Brain microvascular endothelial cell (primary cell): ENCODE results near the gene ADARB2.
"Not testable (repeated sequence)": the region's sequence is repeated elsewhere in the genome, so short reads cannot be mapped to it uniquely, and the experiment has no call there.

Experiments used
- DNase-seq: peaks from one replicate; pipeline ENCODE4 v3.0.0-alpha.2; 2020
- H3K27ac ChIP-seq: fragments of 250-450 bp; sonication (Bioruptor Pico); 2 replicates; pipeline ENCODE4 v1.5.1; 2020; ENCODE audit warnings: mild to moderate bottlenecking, moderate library complexity
- H3K27me3 ChIP-seq: fragments of 250-450 bp; sonication (Bioruptor Pico); replicated peaks from 2 replicates; pipeline ENCODE4 v1.5.1; 2020; ENCODE audit warnings: mild to moderate bottlenecking
- H3K36me3 ChIP-seq: fragments of 250-450 bp; sonication (Bioruptor Pico); replicated peaks from 2 replicates; pipeline ENCODE4 v1.5.1; 2020; ENCODE audit warnings: mild to moderate bottlenecking
- H3K4me3 ChIP-seq: 2 replicates; pipeline ENCODE4 v1.5.1; 2011; ENCODE audit warnings: low read depth, mild to moderate bottlenecking, control low read depth, low read length, moderate library complexity
- in situ Hi-C: cut with HindIII; loops from 2 replicates; pipeline ENCODE4 v1.10.0; 2017; ENCODE audit warnings: low sequenced_read_pairs, low pct_ligation_motif_present
- TF ChIP-seq, protein P1 (sequence below): IDR thresholded peaks from 2 replicates; pipeline ENCODE4 v1.5.1; 2011; ENCODE audit warnings: low read depth, mild to moderate bottlenecking, moderate library complexity, low read length, control low read depth, inconsistent platforms; ENCODE audit errors: missing control alignments

The ADARB2 gene

GRCh38 chr10:1358860-1359625 is 378.3 kb downstream of the ADARB2 start:
- Histone ChIP-seq H3K27ac (no peak overlapping the region), H3K36me3 (no peaks in the 10 kb centered on the region), H3K27me3 (no peaks in the 10 kb centered on the region), H3K4me3 (no peak overlapping the region)
- in situ Hi-C loops, result no loop called here
- DNase-seq, result no peak
- TF ChIP-seq, protein P1, sequence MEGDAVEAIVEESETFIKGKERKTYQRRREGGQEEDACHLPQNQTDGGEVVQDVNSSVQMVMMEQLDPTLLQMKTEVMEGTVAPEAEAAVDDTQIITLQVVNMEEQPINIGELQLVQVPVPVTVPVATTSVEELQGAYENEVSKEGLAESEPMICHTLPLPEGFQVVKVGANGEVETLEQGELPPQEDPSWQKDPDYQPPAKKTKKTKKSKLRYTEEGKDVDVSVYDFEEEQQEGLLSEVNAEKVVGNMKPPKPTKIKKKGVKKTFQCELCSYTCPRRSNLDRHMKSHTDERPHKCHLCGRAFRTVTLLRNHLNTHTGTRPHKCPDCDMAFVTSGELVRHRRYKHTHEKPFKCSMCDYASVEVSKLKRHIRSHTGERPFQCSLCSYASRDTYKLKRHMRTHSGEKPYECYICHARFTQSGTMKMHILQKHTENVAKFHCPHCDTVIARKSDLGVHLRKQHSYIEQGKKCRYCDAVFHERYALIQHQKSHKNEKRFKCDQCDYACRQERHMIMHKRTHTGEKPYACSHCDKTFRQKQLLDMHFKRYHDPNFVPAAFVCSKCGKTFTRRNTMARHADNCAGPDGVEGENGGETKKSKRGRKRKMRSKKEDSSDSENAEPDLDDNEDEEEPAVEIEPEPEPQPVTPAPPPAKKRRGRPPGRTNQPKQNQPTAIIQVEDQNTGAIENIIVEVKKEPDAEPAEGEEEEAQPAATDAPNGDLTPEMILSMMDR, result no peak

- Histone ChIP-seq H3K27me3 (no peaks in the 10 kb centered on the region), H3K27ac (no peak overlapping the region), H3K4me3 (no peak overlapping the region), H3K36me3 (no peaks in the 10 kb centered on the region)
- TF ChIP-seq, protein P1, result no peak
- in situ Hi-C loops, result no loop called here
- no peak for DNase-seq
Measured at GRCh38 chr10:1358147-1358546, 379.2 kb downstream of the ADARB2 start.

DNA sequence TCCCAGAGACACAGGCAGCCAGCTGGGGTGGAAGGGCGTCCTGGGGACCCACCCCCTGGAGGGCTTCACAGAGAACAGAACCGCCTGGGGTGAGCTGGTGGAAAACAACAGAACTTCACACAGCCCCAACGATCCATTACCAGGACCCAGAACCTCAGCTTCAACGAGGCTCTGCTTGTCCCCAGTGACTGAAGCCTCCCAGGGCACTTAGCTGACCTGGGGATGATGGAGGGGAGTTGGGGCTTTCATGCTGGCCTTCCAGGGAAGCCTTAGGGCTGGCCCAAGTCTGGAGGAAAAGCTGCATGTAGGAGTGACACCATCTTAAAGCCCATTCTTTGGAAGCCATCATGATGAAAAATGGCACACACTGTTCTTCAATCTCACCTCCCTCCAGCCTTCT is 381.0 kb downstream of the ADARB2 start:
- H3K36me3 ChIP-seq, result no peaks in the 10 kb centered on the region
- no peak for DNase-seq
- H3K27me3 ChIP-seq, result no peaks in the 10 kb centered on the region
- in situ Hi-C loops, result no loop called here
- H3K4me3 ChIP-seq, result no peak overlapping the region
- no peak overlapping the region for H3K27ac ChIP-seq
- TF ChIP-seq, protein P1, result no peak

- H3K27ac ChIP-seq, result no peak overlapping the region
- in situ Hi-C loops, result no loop called here
- DNase-seq, result no peak
- TF ChIP-seq, protein P1, result no peak
- H3K27me3 ChIP-seq, result no peaks in the 10 kb centered on the region
- H3K4me3 ChIP-seq, result no peak overlapping the region
- H3K36me3 ChIP-seq, result no peaks in the 10 kb centered on the region
Measured at GRCh38 chr10:1354809-1355710, 382.3 kb downstream of the ADARB2 start.

DNA sequence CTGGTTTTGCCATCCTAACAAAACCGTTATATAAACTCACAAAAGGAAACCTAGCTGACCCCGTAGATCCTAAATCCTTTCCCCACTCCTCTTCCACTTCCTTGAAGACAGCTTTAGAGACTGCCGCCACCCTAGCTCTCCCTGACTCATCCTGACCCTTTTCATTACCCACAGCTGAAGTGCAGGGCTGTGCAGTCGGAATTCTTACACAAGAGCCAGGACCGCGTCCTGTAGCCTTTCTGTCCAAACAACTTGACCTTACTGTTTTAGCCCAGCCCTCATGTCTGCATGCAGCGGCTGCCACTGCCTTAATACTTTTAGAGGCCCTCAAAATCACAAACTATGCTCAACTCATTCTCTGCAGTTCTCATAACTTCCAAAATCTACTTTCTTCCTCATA is 385.0 kb downstream of the ADARB2 start:
- in situ Hi-C loops, H3K4me3 ChIP-seq, H3K27ac ChIP-seq, H3K27me3 ChIP-seq, DNase-seq, H3K36me3 ChIP-seq: not testable (repeated sequence)

DNA sequence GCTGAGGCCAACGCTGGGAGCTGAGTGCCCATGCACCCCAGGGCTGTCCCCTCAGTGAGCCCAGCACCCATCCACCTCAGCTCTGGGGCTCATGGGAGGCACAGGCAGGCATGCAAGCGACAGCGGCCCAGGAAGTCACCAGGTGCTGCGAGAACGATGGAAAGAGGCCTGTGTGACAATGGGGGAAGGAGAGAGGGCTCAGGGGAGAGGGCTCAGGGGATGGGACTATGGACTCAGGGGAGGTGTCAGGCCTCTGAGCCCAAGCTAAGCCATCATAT is 388.6 kb downstream of the ADARB2 start:
- Histone ChIP-seq H3K36me3 (no peaks in the 10 kb centered on the region), H3K27ac (no peak overlapping the region), H3K27me3 (no peaks in the 10 kb centered on the region), H3K4me3 (no peak overlapping the region)
- DNase-seq, result no peak
- in situ Hi-C loops, result no loop called here
- TF ChIP-seq, protein P1, result no peak
